GM19455 (cell line): ENCODE data around the gene EIF4E2.

Experiments
- ATAC-seq: cut with Tn5 transposase; IDR thresholded peaks from one replicate; pipeline ENCODE4 v1.9.1; 2021; ENCODE audit not compliant: unreplicated experiment

Gene EIF4E2

DNA sequence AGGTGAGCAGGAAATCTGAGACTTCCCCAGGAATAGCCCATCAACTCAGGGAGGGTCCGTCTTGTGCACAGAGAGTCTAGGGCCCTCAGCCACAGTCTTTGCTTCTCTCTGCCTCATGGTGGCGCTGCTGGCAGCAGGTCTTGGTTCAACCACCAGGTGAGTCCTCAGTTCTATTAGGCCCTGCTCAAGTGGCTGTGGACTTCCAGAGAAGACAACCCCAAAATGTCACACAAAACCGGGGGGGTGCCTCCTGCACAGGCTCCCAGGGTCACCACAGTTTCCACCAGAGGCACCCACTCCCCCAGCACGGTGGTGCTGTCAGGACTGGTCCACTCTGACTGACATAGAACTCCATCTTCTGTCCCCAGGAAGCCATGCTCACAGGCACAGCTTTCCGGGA is 13.4 kb upstream of the EIF4E2 start:
- no peak for ATAC-seq

DNA sequence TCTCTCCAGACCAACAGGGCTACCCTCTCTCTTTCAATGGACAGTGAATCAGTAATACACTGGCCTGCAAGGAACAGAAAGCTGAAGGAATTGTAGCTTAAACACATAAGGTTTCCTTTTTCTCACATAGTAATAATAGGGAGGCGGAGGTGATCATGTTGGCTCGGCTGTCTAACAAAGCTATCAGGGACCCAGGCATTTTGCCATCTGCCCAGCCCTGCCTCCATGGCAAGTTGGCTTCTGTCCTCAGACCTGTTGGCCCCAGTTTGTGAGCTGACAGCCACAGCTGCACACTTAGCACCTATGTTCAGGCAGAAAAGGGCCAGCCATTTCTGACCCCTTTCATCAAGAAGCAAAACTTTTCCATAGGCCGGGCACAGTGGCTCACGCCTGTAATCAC is 13.0 kb upstream of the EIF4E2 start:
- no peak for ATAC-seq

GRCh38 chr2:232538671-232539070 is 11.8 kb upstream of the EIF4E2 start:
- no peak for ATAC-seq

DNA sequence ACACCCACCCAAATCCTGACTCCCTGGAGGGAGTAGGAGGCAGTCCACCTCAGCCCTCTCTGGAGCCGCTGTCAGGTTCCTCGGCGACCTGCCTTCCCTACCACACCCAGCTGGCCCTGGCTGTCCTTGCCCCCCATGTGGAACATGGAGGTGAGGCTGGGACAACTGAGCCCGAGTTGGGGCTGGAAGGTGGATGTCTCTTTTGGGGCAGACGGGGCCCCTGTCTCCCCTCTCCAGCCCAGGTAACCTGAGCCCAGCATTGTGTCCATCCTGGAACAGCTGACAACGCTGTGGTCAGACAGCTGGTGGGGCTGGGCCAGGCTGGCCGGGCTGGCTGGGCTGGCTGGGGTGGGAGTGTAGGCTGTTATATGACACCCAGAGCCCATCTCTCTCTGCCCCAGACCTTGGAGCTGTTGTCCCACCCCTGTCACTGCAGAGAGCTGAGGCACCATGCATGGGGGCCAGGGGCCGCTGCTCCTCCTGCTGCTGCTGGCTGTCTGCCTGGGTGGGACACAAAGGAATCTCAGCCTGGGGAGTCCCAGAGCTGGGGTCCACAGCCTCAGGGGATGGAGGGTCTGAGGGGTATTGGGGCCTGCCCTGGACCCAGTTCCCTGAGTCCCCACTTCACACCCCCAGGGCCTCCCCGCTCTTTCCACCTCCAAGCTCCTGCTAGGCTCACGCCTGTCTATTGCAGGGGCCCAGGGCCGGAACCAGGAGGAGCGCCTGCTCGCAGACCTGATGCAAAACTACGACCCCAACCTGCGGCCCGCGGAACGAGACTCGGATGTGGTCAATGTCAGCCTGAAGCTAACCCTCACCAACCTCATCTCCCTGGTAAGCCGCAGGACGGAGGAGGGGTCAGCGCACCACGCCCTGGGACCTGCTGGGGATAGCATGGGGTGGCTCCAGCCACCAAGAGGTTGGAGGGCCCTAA is 10.9 kb upstream of the EIF4E2 start, which contains the start of gene CHRNG:
TSS of gene CHRNG (plus strand) at position 395 of the 934 bp plus-strand sequence. CDS start at position 451, 56 bp downstream.
- ATAC-seq, result no peak

DNA sequence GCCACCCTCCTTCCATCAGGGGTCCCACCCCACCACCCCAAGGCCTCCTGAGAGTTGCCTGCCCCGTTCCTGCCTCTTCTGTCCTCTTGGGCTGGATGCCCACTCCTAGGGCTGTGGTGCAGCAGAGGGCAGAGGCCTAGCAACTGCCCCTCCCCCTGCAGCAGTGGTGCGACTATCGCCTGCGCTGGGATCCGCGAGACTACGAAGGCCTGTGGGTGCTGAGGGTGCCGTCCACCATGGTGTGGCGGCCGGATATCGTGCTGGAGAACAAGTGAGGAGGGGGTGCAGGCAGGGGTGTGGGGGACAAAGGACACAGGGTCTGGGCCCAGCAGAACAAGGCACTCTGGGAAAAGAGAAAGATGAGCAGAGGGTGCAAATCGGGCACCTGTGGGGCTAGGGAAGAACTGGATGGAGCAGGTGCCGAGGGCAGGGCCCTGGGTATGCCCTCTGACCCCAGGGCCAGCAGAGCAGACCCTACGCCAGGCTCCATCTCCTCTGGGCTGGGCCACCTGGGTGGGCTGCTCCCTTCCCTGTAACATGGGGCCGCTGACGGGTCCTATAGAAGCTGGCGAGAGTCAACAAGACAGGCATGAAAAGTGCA is 9.9 kb upstream of the EIF4E2 start:
- no peak for ATAC-seq

- no peak for ATAC-seq
Measured at GRCh38 chr2:232541195-232541960, 9.1 kb upstream of the EIF4E2 start.

- ATAC-seq, result no peak
Measured at GRCh38 chr2:232541961-232542714, 8.4 kb upstream of the EIF4E2 start.

DNA sequence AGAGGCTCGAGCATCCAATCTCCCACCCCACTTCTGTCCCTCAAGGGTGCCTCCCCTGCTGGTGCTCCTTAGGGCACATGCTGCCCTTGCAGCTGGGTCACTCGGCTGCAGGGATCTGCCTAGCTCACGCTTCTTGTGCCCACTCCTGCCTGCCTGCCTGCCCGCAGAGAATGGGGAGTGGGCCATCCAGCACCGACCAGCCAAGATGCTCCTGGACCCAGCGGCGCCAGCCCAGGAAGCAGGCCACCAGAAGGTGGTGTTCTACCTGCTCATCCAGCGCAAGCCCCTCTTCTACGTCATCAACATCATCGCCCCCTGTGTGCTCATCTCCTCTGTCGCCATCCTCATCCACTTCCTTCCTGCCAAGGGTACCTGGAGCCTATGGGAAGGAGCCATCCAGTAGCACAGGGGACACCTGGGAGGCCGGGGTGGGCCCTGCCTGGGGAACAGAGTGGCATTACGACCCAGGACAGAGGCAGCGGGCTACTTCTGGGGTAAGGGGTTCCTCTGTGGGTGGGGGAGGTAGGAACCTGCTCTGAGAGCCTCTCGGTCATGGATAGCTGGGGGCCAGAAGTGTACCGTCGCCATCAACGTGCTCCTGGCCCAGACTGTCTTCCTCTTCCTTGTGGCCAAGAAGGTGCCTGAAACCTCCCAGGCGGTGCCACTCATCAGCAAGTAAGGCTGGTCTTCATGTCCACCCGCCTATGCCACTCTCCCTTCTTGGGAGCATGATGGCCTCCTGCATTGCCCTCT is 7.6 kb upstream of the EIF4E2 start:
- ATAC-seq, result no peak

GRCh38 chr2:232543491-232543890 is 7.0 kb upstream of the EIF4E2 start:
- no peak for ATAC-seq

GRCh38 chr2:232543928-232544631 is 6.4 kb upstream of the EIF4E2 start:
- no peak for ATAC-seq

- ATAC-seq, result no peak
Measured at GRCh38 chr2:232544674-232545073, 5.8 kb upstream of the EIF4E2 start.

- ATAC-seq, result no peak
Measured at GRCh38 chr2:232545511-232546375, 4.7 kb upstream of the EIF4E2 start.

GRCh38 chr2:232547991-232548390 is 2.5 kb upstream of the EIF4E2 start:
- ATAC-seq, result no peak

GRCh38 chr2:232549655-232550353 is 685 bp upstream of the EIF4E2 start:
- no peak for ATAC-seq

DNA sequence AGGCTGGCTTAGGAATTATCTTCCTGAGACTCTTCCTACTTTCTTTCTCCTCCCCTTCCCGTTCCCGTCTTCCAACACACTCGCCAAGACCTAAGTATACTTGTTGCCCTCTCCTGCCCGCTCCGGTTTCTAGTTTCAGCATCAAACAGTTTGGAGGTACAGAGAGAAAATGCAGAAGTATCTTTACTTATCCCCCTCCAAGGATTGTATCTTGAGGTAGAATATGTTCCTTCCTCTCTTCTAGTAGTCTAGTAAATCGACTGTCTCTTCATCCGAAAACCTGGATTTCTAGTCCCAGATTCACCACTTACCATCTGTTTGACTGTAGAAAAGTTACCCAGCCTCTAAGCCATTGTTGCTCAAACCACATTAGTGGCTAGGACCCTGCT is 755 bp downstream of the EIF4E2 start:
- ATAC-seq, result no peak

GRCh38 chr2:232551776-232552175 is 1.3 kb downstream of the EIF4E2 start:
- no peak for ATAC-seq

- ATAC-seq, result no peak
Measured at GRCh38 chr2:232556426-232556825, 5.9 kb downstream of the EIF4E2 start.
